GM21528 (cell line): Measurements from ENCODE around the gene PLEKHM3.
"Not testable (repeated sequence)": the region's sequence is repeated elsewhere in the genome, so short reads cannot be mapped to it uniquely, and the experiment has no call there.

ENCODE experiments used
- ATAC-seq: cut with Tn5 transposase; IDR thresholded peaks from one replicate; pipeline ENCODE4 v1.9.1; 2021; ENCODE audit warnings: mild to moderate bottlenecking, moderate library complexity; ENCODE audit not compliant: unreplicated experiment, low FRiP score

The PLEKHM3 gene

GRCh38 chr2:207929923-207930322 is 95.4 kb downstream of the PLEKHM3 start:
- no peak for ATAC-seq

DNA sequence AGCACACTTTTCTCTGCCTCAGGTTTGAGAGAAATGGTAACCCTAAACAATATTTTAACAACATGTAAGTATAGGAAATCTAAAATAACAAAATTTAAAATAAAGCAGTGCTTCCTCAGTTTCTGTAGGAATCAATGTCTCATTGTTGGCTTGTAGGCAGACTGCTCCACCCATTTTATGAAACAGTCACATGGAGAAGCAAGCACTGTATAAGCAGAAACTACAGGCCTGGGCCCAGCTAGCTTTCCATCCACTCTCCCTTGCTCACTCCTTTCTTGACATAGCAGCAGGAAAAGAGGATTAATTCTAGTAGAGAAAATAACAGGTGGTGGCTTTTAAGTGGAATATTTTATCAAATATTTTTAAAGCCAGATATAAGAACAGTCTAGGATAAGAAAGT is 97.2 kb downstream of the PLEKHM3 start:
- ATAC-seq, result no peak

DNA sequence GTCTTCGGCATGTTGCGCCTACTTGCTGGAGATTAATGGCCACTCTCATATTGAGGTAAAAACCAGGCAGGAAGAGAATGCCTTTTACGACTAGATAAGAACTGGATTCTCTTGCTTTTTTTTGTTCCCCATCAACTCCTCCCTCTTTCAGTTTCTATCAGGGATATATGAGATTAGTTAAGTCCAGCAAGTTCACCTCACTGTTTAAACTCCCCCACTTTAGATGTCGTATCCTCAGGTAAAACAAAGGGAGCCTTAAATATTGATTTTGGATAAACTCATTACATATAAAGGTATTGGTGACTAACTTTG is 98.4 kb downstream of the PLEKHM3 start:
- no peak for ATAC-seq

GRCh38 chr2:207926133-207926988 is 99.0 kb downstream of the PLEKHM3 start:
- no peak for ATAC-seq

- ATAC-seq, result no peak
Measured at GRCh38 chr2:207925601-207926000, 99.7 kb downstream of the PLEKHM3 start.

GRCh38 chr2:207921606-207922005 is 103.7 kb downstream of the PLEKHM3 start:
- no peak for ATAC-seq

DNA sequence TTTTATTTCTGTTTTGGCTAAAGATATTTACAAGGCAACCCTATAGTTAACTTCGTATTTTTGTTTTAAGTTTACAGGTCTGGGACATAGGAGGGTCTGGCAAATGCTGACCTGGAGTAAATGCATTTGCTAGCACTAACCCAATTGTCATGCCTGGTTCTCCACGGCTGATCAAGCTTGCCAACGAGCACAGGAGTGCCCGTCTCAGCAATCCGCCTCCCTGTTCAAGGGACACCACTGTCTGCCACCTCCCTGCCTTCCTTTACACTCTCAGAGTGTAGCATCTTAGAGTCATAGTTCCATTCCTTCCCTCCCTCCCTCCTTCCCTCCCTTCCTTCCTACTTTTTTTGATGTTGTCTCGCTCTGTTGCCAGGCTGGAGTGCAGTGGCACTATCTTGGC is 104.6 kb downstream of the PLEKHM3 start:
- no peak for ATAC-seq

DNA sequence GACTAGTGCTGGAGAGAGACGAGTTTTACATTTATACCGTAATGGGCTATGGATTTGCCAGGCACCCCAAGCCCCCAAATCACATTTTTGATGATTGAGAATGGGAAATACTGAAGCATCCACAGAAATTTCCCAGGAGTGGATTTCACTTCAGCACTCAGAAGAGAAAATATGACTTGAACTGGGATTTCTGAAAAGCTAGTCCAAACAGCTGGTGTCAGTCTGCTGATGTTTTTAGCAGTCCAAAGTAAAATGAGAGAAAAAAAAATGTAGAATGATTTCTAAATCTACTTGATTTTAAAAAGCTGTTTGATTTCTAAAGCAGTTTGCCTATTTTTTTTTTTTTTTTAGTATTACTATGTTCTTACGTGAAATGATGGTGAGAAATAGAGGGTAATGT is 105.0 kb downstream of the PLEKHM3 start:
- no peak for ATAC-seq

- no peak for ATAC-seq
Measured at GRCh38 chr2:207919164-207919919, 106.0 kb downstream of the PLEKHM3 start.

DNA sequence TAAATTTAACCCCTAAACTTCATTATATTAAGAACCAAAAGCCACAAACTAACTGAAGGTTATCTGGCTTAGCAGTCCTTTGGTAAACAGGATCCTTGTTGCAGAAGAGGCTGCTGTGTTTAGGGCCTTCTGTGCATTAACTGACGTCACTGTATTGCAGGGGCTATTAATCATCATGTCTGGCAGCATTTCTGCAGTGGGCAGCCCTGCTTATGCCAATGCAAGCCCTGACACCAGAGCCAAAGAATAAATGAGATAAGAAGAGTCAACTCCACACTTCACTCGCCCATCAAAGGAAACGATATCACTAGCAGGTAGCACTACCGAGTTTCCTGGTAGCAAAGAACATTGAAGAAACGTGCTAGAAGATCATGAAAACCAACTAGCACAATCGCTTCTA is 110.6 kb downstream of the PLEKHM3 start:
- no peak for ATAC-seq

- ATAC-seq, result no peak
Measured at GRCh38 chr2:207913772-207914358, 111.5 kb downstream of the PLEKHM3 start.

GRCh38 chr2:207911856-207912255 is 113.5 kb downstream of the PLEKHM3 start:
- ATAC-seq, result no peak

- no peak for ATAC-seq
Measured at GRCh38 chr2:207911215-207911614, 114.1 kb downstream of the PLEKHM3 start.

GRCh38 chr2:207906495-207906894 is 118.8 kb downstream of the PLEKHM3 start:
- ATAC-seq, result not testable (repeated sequence)

DNA sequence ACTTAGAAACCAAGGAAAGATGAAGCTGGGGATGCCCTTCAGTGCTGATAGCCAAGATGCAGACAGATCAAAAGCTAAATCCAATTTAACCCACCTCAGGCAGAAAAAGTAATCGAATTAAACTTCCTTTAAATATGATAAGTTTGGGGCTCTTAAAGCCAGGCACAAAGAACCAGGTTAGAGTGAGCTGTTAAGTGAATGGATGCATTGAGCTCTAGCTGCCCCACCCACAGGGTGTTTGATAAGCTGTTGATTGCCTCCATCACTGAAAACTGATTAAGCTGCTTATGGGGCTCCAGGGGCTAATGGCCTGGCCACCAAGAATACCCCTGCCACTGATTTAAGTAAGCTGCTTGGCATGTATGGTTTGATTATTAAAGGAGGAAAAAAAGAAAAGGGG is 119.8 kb downstream of the PLEKHM3 start:
- no peak for ATAC-seq

DNA sequence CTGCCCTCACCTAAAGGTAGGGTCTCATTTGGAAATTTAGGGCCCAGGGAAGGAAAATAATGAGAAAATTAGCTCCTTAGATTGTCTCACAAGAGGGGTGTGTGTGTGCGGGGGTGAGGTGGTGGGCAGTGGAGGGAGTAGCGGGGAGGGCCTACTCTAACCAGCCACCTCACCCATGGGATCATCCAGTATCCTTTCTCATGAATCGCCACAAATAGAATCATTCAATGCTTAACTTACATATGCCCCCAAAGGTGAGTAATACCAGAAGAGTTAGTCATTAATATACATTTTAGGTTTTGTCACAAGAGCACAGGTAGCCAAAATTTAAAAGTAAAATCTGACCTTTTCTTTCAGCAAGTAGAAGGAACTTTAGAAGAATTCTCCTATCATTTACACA is 122.1 kb downstream of the PLEKHM3 start:
- ATAC-seq, result no peak

DNA sequence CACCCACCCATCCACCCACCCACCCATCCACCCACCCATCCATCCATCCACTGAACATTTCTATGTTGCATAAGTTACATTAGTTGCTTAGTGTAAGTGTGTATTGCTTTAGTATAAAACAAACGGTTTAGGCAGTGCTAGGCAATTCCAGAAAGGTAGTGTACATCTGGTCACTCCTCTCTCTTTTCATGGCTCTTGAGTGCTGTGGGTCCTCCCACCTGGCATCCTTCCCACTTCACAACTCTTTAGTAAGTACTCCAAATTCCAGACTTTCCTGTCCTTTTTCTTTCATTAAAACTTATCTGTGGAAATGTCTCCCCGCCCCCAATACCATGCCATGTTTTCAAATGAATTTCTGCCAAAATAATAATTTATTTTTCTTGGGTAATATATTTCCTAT is 122.5 kb downstream of the PLEKHM3 start:
- ATAC-seq, result no peak

DNA sequence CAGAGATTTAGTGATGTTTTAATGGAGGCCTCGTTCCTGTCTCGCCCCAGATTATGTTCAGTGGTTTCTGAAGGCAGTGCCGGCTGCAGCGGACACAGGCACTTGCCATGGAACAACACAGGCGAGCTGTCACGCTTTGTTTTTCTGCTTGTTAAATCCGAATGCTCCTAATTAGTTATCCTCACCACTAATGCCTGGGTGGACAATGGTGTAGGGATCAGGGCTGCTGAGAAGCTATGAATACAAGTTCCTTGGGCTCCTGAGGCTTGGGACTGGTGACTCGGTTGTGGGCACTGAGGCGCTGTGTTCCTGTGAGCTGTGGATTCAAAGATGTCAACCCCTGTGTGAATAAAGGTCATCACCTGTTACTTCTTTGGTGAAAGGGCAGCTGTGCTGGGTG is 123.5 kb downstream of the PLEKHM3 start:
- no peak for ATAC-seq

GRCh38 chr2:207901401-207901800 is 123.9 kb downstream of the PLEKHM3 start:
- no peak for ATAC-seq

GRCh38 chr2:207898354-207898695 is 127.0 kb downstream of the PLEKHM3 start:
- ATAC-seq, result no peak

- ATAC-seq, result no peak
Measured at GRCh38 chr2:207897541-207898353, 127.6 kb downstream of the PLEKHM3 start.
